Thyroid gland (tissue), 4 donors: Measurements from ENCODE around the gene RAB28. TPM values are rescaled to one million over a fixed set of nuclear protein-coding genes. Genes with fewer than 3 reads are reported as not detected.

ENCODE experiments used
- DNase-seq, 2 donors: peaks; one replicate each; pipeline ENCODE4 v3.0.0-alpha.2; 2019
- H3K27ac ChIP-seq, 3 donors: fragments of 200-600 bp; sonication (generic); 1 replicate in 2 of 3; 2 replicates in 1 of 3; pipeline ENCODE4 v1.5.1; 2016 to 2019; ENCODE audit warnings: mild to moderate bottlenecking in 1 of 3, moderate library complexity in 1 of 3
- H3K27me3 ChIP-seq: fragments of 200-600 bp; sonication (generic); one replicate; pipeline ENCODE4 v1.5.1; 2019
- H3K36me3 ChIP-seq, 2 donors: fragments of 200-600 bp; sonication (generic); one replicate each; pipeline ENCODE4 v1.5.1; 2016 to 2019
- H3K4me1 ChIP-seq, 2 donors: fragments of 200-600 bp; sonication (generic); one replicate each; pipeline ENCODE4 v1.5.1; 2017 to 2019
- H3K4me3 ChIP-seq, 3 donors: fragments of 200-600 bp; sonication (generic); replicated peaks in 1 of 3; 1 replicate in 2 of 3; 2 replicates in 1 of 3; pipeline ENCODE4 v1.5.1; 2016; ENCODE audit warnings: mild to moderate bottlenecking in 1 of 3
- H3K9me3 ChIP-seq: fragments of 200-600 bp; sonication (generic); one replicate; pipeline ENCODE4 v1.5.1; 2017
- POLR2A ChIP-seq, 2 donors: fragments of 450-650 bp; IDR thresholded peaks; one replicate each; pipeline ENCODE4 v1.6.1; 2017; ENCODE audit warnings: antibody characterized with exemption in 2 of 2, mild to moderate bottlenecking in 2 of 2, moderate library complexity in 1 of 2
- WGBS, 2 donors: methylation state at CpG; one replicate each; pipeline ENCODE4 v1.1.5; 2017; 5-methylcytosine and 5-hydroxymethylcytosine counted together
- intact Hi-C: fragments of 100-400 bp; cut with DNase I; formaldehyde crosslinking; loops from one replicate; pipeline ENCODE4 v1.15.1; 2023
- total RNA-seq, 4 donors: library from RNA; depleted of rRNA; stranded (reverse); fragments of >200 nt; gene quantifications; one replicate each; pipeline ENCODE4 v1.2.3, GENCODE V29; 2016
- TF ChIP-seq, protein P1 (sequence below), 6 experiments: fragments of 200-600 bp in 3 of 6; fragments of 450-650 bp in 3 of 6; sonication (generic) in 3 of 6; IDR thresholded peaks; one replicate each; pipeline ENCODE4 v1.5.1; 2016 to 2019; ENCODE audit warnings: antibody characterized with exemption in 6 of 6, mild to moderate bottlenecking in 2 of 6, inconsistent platforms in 1 of 6, moderate library complexity in 1 of 6

RAB28 gene
- total RNA-seq, 4 donors from 2014 or later = 25.1 to 30.0 (median 25.4) TPM

DNA sequence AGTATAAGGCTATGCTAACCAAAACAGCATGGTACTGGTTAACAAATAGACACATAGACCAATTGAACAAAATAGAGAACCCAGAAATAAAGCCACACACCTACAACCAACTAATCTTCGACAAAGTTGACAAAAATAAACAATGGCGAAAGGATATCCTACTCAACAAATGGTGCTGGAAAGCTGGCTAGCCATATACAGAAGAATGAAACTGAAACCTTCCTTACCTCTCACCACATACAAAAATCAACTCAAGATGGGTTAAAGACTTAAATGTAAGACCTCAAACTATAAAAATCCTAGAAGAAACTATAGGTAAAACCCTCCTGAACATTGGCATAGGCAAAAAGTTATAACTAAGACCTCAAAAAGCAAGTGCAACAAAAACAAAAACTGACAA is 47.2 kb downstream of the RAB28 start:
- WGBS, 2 donors = 95 to 96% methylated on average over 2 of the region's 2 CpGs

DNA sequence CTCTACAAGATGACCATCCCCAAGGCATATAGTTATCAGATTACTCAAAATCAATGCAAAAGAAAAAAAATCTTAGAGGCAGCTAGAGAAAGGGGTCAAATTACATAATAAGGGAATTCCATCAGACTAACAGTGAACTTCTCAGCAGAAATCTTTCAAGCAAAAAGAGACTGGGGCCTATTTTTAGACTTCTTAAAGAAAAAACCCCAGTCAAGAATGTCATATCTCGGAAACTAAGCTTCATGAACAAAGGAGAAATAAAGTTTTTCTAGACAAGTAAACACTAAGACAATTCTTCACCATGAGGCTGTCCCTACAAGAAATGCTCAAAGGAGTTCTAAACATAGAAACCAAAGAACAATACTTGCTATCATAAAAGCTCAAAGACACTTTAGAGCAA is 51.7 kb downstream of the RAB28 start:
- Histone ChIP-seq H3K36me3 (no peaks in the 10 kb centered on the region), H3K9me3 (no peaks in the 10 kb centered on the region), H3K4me1 (no peaks in the 10 kb centered on the region), H3K4me3 (no peak overlapping the region), H3K27me3 (no peaks in the 10 kb centered on the region), H3K27ac (no peak overlapping the region)
- TF ChIP-seq, protein P1, sequence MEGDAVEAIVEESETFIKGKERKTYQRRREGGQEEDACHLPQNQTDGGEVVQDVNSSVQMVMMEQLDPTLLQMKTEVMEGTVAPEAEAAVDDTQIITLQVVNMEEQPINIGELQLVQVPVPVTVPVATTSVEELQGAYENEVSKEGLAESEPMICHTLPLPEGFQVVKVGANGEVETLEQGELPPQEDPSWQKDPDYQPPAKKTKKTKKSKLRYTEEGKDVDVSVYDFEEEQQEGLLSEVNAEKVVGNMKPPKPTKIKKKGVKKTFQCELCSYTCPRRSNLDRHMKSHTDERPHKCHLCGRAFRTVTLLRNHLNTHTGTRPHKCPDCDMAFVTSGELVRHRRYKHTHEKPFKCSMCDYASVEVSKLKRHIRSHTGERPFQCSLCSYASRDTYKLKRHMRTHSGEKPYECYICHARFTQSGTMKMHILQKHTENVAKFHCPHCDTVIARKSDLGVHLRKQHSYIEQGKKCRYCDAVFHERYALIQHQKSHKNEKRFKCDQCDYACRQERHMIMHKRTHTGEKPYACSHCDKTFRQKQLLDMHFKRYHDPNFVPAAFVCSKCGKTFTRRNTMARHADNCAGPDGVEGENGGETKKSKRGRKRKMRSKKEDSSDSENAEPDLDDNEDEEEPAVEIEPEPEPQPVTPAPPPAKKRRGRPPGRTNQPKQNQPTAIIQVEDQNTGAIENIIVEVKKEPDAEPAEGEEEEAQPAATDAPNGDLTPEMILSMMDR (IDR thresholded peaks at IDR 0.05) = no peak
- no peak for TF ChIP-seq POLR2A (IDR thresholded peaks at IDR 0.05)
- DNase-seq = no peak
- intact Hi-C loops = no loop called here
- WGBS, 2 donors = 75 to 77% methylated on average over 1 of the region's 1 CpG

More for the DNA sequence above, 47.2 kb downstream of the RAB28 start:
- H3K4me3 ChIP-seq = no peak overlapping the region
- no peaks in the 10 kb centered on the region for H3K27me3 ChIP-seq
- H3K4me1 ChIP-seq = no peaks in the 10 kb centered on the region
- H3K9me3 ChIP-seq = no peaks in the 10 kb centered on the region
- DNase-seq = no peak
- H3K36me3 ChIP-seq = no peaks in the 10 kb centered on the region
- TF ChIP-seq POLR2A (IDR thresholded peaks at IDR 0.05) = no peak
- TF ChIP-seq, protein P1 (IDR thresholded peaks at IDR 0.05) = no peak
- intact Hi-C loops = no loop called here
- H3K27ac ChIP-seq = no peak overlapping the region

DNA sequence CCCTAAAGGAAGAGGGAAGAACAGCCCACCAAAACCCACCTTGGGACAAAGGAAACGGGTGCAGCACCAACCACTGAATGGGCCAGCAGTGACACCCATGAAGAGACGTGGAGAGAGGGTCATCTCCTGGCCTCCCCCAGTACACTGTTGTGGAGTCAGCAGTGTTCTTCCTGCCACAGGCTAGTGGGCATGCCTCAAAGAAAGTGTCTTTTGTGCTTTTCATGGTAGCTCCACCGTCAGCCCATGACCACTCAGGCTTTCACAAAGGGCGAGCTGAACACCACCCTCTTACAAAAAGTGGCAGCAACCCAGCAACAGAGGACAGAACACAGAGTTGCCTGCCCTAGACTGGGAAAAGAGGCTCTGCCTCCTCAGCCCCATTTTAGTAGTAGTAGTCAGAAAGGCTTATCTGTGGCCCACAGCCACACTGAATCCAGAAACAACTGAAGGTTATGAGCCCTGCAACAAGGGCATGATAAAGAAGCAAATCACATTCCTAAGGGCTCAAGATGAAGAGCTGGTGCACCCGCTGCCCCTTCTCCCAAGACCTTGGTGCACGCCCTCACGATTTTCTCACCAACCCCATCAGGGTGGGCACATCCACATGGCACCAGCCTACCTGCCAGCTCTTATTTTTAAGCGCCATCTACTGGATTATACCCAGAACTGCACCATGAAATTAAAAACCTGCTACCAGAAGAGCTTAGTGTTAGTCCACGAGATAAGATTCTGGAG is 53.1 kb downstream of the RAB28 start:
- no peaks in the 10 kb centered on the region for H3K9me3 ChIP-seq
- no peak overlapping the region for H3K4me3 ChIP-seq
- no peaks in the 10 kb centered on the region for H3K36me3 ChIP-seq
- DNase-seq = no peak
- intact Hi-C loops = no loop called here
- H3K27me3 ChIP-seq = no peaks in the 10 kb centered on the region
- TF ChIP-seq, protein P1 (IDR thresholded peaks at IDR 0.05) = no peak
- no peak for TF ChIP-seq POLR2A (IDR thresholded peaks at IDR 0.05)
- H3K4me1 ChIP-seq = no peaks in the 10 kb centered on the region
- no peak overlapping the region for H3K27ac ChIP-seq
- WGBS, 2 donors = 86 to 88% methylated on average over 9 of the region's 9 CpGs

DNA sequence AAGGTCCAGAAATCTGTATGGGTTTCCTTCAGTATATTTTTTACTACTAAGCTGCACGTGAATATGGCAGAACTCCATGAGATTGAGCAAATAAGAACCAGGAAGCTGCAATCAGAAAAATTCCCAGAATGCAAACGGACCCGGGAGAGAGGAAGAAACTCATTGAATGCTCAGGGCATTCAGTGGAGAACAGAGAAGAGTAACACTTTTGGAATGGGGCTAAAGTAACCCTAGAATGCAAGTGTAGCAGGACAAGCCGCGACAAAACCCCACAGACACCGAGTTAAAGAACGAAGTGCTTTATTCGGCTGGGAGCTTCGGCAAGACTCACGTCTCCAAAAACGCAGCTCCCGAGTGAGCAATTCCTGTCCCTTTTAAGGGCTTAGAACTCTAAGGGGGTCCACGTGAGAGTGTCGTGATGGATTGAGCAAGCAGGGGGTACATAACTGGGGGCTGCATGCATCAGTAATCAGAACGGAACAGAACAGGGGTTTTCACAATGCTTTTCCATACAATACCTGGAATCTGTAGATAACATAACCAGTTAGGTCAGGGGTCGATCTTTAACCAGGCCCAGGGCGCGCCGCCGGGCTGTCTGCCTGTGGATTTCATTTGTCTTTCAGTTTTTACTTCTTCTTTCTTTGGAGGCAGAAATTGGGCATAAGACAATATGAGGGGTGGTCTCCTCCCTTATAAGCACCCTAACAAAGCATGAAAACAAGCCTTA is 56.4 kb downstream of the RAB28 start:
- TF ChIP-seq POLR2A (IDR thresholded peaks at IDR 0.05) = no peak
- TF ChIP-seq, protein P1 (IDR thresholded peaks at IDR 0.05) = no peak
- no peak overlapping the region for H3K4me3 ChIP-seq
- DNase-seq = no peak
- H3K9me3 ChIP-seq = no peaks in the 10 kb centered on the region
- no peaks in the 10 kb centered on the region for H3K27me3 ChIP-seq
- H3K27ac ChIP-seq = no peak overlapping the region
- no peaks in the 10 kb centered on the region for H3K4me1 ChIP-seq
- 90 to 92% methylated on average over 20 of the region's 20 CpGs for WGBS, 2 donors
- H3K36me3 ChIP-seq = no peaks in the 10 kb centered on the region
- intact Hi-C loops = no loop called here
